Retinal pigment epithelial cell (primary cell): ENCODE results near the gene TGFBRAP1.
A peak's percentile ranks its signal among the peaks of the same experiment; 100 is the strongest.

Experiments used
- DNase-seq: peaks from one replicate; pipeline ENCODE4 v3.0.0-alpha.2; 2010; ENCODE audit warnings: low read depth
- H3K4me3 ChIP-seq: 2 replicates; pipeline ENCODE4 v1.5.1; 2011; ENCODE audit warnings: mild to moderate bottlenecking, low read length, control low read depth, moderate library complexity
- CTCF ChIP-seq: conservative IDR thresholded peaks from 2 replicates; pipeline ENCODE4 v1.5.1; 2011; ENCODE audit warnings: low read depth, low read length, control low read depth, inconsistent platforms

The TGFBRAP1 gene

GRCh38 chr2:105329561-105330495, at the start of gene TGFBRAP1:
TGFBRAP1 (minus strand) TSS chr2:105329735; CDS start chr2:105308301, 21,434 bp downstream.
- peak within 1 kb of the TSS; percentile 74 for H3K4me3 ChIP-seq
- no peak for DNase-seq
- no peak for TF ChIP-seq CTCF

GRCh38 chr2:105378921-105379383, 49.4 kb upstream of the TGFBRAP1 start:
- no peak overlapping the region for H3K4me3 ChIP-seq
- TF ChIP-seq CTCF = no peak
- no peak for DNase-seq

GRCh38 chr2:105378276-105378840, 48.8 kb upstream of the TGFBRAP1 start:
- H3K4me3 ChIP-seq = no peak overlapping the region
- TF ChIP-seq CTCF = no peak
- DNase-seq = no peak

GRCh38 chr2:105377871-105378270, 48.3 kb upstream of the TGFBRAP1 start:
- TF ChIP-seq CTCF = no peak
- DNase-seq = no peak
- no peak overlapping the region for H3K4me3 ChIP-seq

GRCh38 chr2:105376789-105377240, 47.3 kb upstream of the TGFBRAP1 start:
- DNase-seq = peak; percentile 59
- H3K4me3 ChIP-seq = no peak overlapping the region
- no peak for TF ChIP-seq CTCF

- no peak for DNase-seq
- H3K4me3 ChIP-seq = no peak overlapping the region
Measured at GRCh38 chr2:105376010-105376409, 46.5 kb upstream of the TGFBRAP1 start.

More at GRCh38 chr2:105376010-105376409, 46.5 kb upstream of the TGFBRAP1 start:
- no peak for TF ChIP-seq CTCF
